CD4-positive, alpha-beta T cell treated with Interleukin-4 for 1 hour (primary cell): ENCODE data around the gene MLANA.

Experiments used
- DNase-seq, 2 donors: peaks; one replicate each; pipeline ENCODE4 v3.0.0-alpha.2; 2020 to 2022

MLANA gene

GRCh38 chr9:5909976-5910375 lies 19.3 kb downstream of the MLANA start:
- no peak for DNase-seq

GRCh38 chr9:5910413-5911057 lies 19.8 kb downstream of the MLANA start:
- no peak for DNase-seq

- no peak for DNase-seq
Measured at GRCh38 chr9:5915438-5915837, 24.7 kb downstream of the MLANA start.

GRCh38 chr9:5917273-5917672 lies 26.6 kb downstream of the MLANA start:
- no peak for DNase-seq

GRCh38 chr9:5917888-5918287 lies 27.2 kb downstream of the MLANA start:
- no peak for DNase-seq

GRCh38 chr9:5918460-5918859 lies 27.8 kb downstream of the MLANA start:
- DNase-seq = no peak

- no peak for DNase-seq
Measured at GRCh38 chr9:5920860-5921328, 30.2 kb downstream of the MLANA start.

- peak in 1 of 2 donors; percentile 9 for DNase-seq
Measured at GRCh38 chr9:5922192-5922591, 31.5 kb downstream of the MLANA start.

- DNase-seq = no peak
Measured at GRCh38 chr9:5931657-5932056, 41.0 kb downstream of the MLANA start.

- DNase-seq = no peak
Measured at GRCh38 chr9:5938449-5938848, 47.8 kb downstream of the MLANA start.

GRCh38 chr9:5939530-5939929 lies 48.8 kb downstream of the MLANA start:
- no peak for DNase-seq

GRCh38 chr9:5941214-5941613 lies 50.5 kb downstream of the MLANA start:
- DNase-seq = no peak

GRCh38 chr9:5945112-5945511 lies 54.4 kb downstream of the MLANA start:
- DNase-seq = no peak

GRCh38 chr9:5947912-5948311 lies 57.2 kb downstream of the MLANA start:
- no peak for DNase-seq

- peak; percentile 20 to 53 for DNase-seq
Measured at GRCh38 chr9:5949103-5949699, 58.5 kb downstream of the MLANA start.

- no peak for DNase-seq
Measured at GRCh38 chr9:5950261-5950660, 59.6 kb downstream of the MLANA start.

GRCh38 chr9:5951686-5952211 lies 61.1 kb downstream of the MLANA start:
- no peak for DNase-seq

- no peak for DNase-seq
Measured at GRCh38 chr9:5953743-5954707, 63.3 kb downstream of the MLANA start.

GRCh38 chr9:5957166-5957565 lies 66.5 kb downstream of the MLANA start:
- no peak for DNase-seq

- DNase-seq = no peak
Measured at GRCh38 chr9:5958273-5958672, 67.6 kb downstream of the MLANA start.
